ENCODE results near the gene SLC44A1.

Gene SLC44A1

DNA sequence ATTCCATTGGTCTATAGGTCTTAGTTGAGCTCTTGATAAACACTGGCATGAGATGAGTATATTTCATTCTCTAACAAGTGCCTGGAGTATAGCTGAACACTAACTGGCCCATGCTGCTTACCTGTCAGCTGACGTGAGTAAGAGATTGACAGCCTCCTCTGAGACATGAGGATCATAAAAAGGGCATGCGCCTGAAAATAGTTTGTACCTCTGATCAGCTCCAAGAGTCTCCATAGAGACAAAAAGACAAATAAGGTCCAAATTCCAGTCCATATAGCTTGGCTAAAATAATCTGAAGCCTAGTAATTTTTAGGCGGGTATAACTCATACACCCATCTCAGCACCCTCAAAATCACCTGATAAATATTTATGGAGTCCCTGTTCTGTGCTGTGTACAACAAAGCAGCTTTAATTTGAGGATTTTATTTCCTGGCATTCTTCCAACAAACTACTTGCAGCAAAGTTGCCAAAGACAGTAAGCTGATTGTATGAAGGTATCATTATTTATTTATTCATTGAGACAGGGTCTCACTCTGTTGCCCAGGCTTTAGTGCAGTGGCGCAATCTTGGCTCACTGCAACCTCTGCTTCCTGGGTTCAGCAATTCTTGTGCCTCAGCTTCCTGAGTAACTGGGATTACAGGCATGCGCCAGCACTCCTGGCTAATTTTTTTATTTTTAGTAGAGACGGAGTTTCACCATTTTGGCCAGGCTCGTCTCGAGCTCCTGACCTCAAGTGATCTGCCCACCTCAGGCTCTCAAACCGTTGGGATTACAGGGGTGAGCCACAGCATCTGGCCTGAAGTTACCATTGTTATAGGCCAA is 187.2 kb downstream of the SLC44A1 start:
- no peak for DNase-seq (ENCODE audit: low read depth in 2 of 2)

DNA sequence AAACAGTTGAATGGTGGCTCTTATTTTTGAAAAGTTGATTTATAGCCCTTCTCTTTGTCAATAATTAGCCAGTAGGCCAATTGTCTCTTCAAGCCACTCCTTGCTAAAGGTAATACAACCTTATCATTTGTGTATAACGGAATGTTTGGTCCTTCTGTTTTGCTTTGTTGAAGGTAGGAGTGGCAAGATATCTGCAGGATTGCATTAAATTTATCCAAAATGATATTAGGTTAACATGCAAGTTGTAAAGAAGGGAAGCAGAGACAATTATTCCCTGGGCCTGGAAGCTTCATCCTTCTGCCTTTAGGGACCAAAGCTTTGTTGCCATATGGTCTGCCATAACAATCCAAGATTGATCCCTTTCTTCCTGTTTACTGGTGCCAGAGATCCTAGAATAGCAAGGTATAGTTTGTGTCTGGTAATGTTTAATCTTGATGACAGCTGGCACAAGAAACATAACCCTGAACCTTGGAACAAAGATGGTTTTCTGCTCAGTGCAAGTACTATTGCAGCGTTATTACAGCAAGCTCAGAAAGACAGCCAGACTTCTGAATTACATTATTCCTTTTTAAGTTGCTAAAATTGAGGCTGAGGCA is 187.9 kb downstream of the SLC44A1 start:
- DNase-seq (ENCODE audit: low read depth in 2 of 2), result no peak

DNA sequence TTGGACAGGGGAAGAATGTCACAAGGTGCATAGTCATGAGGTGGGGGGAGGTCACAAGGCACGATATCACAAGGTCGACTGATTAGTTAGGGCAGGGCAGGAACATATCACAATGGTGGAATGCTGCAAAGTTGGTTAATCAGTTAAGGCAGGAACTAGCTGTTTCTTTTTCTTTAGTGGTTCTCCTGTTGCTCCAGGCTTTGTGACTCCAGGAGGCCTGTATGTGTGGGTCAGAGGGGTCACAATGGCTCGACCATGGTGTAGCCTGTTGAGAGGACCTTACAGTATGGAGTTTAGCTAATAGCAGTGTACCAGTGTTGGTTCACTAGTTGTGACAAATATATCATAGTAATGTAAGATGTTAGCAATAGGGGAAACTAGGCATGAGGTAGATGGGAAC is 191.0 kb downstream of the SLC44A1 start:
- no peak for DNase-seq (ENCODE audit: low read depth in 2 of 2)

DNA sequence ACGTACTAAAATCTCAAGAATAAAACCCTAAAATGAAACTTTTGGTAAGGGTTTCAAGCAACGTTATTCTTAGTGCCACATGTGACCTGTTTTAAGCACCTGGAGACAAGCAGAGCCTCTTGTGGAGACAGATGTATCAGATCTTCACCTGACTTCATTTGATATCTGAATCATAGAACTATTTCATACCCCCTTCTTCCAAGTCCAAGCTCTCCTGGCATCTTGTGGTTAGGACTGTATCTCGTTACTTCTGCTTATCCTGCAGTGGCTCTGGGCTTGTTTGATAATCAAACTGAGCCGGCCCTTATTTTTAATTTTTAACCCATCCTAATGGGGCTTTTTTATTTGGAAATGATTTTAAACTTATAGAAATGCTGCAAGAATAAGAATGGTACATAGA is 192.3 kb downstream of the SLC44A1 start:
- DNase-seq (ENCODE audit: low read depth in 2 of 2), result no peak

DNA sequence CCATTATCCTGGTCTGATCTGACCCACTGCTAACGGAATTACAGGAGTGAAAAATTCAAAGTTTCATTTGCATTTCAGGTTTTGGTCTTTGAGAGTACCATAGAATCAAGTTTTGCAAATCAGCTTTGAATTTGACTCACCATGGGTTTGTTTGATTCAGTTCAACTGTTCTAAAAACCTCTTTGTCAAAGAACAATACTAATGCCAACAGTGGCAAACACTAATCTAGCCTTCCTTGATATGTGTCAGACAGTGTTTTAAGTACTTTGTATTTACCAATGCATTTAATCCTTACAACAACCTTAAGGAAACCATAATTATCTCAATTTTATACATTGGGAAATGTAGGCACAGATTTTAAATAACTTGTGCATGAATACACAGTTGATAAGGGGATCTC is 193.3 kb downstream of the SLC44A1 start:
- no peak for DNase-seq (ENCODE audit: low read depth in 2 of 2)

DNA sequence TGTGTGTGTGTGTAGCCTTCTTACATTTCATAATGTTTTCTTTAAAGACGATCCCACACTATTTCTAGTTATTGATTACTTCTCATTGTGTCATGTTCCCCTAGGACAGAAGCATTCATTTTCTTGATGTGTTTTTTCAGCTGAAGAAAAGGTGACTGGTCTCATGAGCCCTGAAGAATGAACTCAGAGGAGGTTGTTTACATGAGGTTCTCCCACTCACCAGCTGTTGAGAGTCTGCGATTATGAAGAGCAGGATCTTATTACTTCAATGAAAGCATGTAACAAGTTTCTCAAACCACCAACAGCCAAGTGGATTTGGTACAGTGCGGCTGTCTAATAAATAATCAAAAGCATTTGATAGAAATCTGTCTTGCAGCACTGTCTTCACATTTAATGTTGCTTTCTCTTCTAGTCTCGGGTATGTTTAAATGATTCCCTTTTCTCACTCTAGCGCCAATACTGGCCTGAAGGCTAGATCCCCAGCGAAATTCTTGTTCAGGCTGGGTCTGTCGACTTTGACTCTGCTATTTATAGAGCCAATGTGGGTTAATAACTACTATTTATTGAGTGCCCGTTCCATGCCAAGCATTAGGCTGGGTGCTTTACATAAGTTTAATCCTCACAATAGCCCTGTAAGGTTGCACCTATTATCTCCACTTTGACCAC is 193.8 kb downstream of the SLC44A1 start:
- no peak for DNase-seq (ENCODE audit: low read depth in 2 of 2)

DNA sequence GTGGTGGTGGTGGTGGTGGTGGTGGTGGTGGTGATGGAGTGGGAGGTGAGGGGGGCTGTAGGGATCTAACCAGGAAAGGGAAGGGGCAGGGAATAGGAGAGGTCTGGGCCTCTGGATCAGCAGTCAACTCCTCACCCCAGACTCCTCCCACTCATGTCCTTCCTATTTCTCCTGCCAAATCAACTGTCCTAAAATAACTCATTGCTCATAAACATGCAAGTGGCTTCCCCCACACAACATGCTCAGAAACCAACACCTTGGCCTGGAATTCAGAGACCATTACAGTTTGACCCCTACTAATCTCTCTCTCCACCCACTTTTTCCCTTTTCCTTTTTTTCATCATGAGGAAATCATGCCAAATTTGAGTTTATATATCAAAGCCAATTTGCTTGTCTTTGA is 195.0 kb downstream of the SLC44A1 start:
- no peak for DNase-seq (ENCODE audit: low read depth in 2 of 2)

DNA sequence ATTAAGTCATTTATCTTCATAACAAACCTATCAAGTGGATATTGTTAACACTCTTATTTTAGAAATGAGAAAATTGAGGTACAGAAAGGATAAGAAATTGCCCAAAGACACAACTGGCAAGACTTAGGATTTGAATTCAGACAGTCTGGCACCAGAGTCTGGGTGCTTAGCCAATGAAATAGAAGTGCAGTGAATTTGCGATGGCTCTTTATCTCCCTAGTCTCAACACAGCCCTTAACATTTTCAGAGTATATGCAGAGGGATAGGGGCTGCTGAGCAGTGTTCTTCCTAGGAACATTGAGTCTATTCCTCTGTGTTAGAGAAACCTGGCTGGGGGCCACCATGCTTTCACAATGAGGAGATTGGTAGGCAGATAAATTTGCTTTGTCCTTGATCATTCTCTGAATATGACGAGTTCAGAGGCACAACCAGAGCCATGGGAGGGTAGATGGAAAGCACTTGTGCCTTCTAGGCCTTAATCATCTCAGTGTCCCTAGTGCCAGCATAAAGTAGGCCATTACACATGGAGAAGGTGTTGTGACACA is 197.2 kb downstream of the SLC44A1 start:
- no peak for DNase-seq (ENCODE audit: low read depth in 2 of 2)

DNA sequence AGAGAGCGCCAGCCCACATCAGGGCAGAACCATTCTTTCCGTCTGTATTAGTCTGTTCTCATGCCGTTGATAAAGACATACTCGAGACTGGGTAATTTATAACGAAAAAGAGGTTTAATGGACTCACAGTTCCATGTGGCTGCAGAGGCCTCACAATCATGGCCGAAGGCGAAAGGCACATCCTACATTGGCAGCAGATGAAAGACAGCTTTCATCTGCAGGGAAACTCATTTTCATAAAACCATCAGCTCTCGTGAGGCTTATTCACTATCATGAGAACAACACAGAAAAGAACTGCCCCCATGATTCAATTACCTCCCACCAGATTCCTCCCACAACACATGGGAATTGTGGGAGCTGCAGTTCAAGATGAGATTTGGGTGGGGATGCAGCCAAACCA is 198.7 kb downstream of the SLC44A1 start:
- no peak for DNase-seq (ENCODE audit: low read depth in 2 of 2)

DNA sequence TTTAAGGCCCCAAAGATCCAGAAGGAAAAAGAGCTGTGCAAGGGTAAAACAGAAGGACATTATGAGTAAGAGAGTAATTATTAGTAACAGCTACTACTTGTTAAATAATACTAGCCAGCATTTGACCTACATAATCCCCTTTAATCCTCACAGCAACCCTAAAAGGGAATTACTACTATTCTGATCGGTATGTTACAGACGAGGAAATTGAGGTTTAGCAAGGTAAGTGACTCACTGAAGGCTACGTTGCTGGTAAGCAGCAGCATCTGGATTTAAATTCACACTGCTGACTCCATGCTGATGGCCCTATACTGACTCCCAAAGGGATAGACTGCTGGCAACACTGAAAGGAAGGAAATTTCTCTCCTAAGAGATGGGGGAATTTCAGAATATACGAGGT is 199.7 kb downstream of the SLC44A1 start:
- DNase-seq (ENCODE audit: low read depth in 2 of 2), result no peak

DNA sequence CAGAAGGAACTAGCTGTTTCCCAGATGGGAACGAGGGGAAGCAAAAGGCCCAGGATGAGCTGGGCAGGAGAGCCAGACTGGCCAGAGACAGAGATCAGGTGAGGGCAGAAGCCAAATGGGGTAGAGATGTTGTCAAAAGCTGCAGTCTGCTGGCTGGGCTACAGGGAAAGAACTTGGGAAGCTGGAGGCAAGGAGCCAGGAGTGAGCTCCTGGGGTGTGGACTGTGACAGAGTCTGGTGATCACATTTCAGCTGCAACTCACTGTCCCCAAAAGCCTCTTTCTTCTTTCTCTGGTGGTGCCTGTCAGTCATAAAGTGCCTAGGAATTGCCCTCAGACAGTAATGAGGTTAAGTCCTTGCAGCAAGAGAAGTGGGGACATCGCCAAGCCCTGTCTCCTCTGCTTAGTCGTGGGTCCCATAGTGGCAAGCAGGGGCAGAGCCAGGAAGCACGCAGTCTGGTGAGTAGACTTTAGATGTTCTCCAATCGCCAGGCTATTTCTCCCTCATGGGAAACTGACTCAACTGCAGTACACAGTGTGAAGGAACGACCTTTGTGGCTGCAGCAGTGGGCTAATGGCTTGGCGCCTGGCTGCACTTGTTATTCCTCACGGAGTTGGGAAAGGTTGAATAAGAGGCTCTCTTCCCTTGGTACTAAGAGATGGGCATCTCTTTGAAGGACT is 200.9 kb downstream of the SLC44A1 start:
- DNase-seq (ENCODE audit: low read depth in 2 of 2), result no peak

DNA sequence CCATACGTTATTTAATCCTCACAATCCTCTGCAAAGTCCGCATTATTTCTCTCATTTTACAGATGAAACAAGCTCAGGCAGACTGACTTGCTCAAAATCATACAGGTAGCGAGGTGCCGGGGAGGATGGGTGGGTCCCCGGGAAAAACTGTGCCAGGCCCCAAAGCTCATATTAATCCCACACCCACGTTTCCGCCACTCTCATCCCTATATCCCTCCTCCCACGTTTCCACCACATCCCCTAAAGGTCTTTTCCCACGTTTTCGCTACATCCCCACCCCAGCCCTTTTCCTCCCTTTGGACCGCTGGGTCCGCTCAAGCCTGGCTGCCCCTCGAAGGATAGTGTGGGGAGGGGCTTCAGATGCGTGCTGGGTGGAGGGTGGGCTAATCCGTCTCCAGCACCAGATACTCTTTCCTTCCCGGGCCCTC is 202.9 kb downstream of the SLC44A1 start:
- no peak for DNase-seq (ENCODE audit: low read depth in 2 of 2)

DNA sequence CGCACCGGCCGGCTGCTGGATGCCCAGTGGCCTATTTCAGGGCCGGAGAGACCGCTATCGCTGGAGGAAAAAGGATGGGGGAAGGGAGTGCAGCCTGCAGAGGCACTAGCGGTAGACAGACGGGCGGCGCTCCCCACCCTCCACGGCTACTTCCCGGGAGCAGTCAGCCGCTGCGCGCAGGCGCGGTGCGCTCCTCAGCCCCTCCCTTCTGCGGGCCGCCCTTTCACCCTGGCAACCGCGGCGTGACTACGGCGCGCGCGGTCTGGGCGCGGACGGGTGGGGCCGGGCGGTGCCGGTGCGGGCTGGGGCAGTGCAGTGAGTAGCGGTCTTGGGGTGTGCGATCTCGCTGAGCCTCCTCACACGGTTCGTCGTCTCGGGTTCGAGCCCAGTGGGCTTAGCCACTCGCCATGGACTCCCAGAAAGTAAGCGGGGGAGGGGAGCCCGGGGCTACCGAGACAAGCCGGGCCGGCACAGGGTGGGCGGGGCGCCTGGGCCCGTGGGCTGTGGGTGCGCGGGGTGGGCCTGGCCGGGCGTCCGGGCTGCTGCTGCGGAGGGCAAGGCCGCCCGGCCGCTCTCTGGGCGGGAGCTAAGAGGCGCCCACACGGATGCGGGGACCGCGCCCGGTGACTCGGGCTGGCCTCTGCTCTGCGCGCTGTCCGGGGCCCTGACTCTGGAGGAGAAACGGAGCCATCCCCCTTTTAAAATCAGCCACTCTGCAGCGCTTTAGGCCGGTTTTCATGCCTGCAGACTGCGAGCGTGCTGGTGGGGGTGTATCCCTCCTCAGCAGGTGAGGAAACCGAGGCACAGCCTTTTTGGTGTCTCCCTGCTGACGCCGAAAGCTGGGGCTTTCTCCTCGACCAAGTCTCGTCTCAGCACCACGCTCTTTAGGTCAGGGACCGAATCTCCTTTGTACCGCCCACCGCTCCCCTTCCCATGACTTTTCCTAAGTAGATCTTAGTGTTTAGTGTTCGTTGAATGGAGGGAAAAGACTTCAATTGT is 203.7 kb downstream of the SLC44A1 start, which contains the start of gene FSD1L:
Gene FSD1L, plus strand, starts transcription at position 221 of the 999 bp plus-strand sequence. Its CDS starts 187 bp downstream, at position 408.
- peak; percentile 73 to 81 for DNase-seq (ENCODE audit: low read depth in 2 of 2)

DNA sequence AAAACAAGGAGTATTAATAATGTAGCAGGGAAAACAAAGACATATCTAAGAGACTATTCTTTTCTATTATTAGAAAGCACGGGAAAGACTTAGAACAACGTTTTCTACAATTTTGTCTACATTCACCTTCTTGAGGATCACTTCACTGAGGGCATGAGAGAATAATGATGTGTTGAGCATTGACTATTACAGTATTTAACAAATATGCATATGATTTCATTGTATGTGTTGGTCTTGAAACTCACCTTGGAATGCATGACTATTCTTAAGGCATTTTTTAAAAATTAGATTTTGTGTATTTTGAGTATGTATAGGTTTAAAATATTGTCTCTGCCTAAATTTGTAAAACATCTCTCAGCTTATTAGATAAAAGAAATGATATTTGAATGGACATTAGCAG is 204.6 kb downstream of the SLC44A1 start:
- no peak for DNase-seq (ENCODE audit: low read depth in 2 of 2)

DNA sequence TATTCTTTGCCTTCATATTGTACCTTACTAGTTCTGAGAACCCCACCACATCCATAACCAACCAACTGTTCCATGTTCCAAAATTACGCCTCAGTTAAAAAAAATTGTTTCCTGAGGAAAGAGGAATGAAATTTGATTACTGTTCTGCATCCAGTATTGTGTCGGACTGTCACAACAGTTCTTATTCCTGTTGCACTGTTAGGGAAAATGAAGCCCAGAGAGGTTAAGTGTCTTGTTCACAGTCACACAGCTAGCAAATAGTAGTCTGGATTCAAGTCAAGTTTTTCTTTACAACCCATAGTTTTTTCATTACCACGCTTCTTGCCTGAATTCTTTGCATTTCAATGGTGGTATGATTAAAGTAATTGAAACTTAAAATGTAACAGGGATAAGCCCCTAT is 207.7 kb downstream of the SLC44A1 start:
- DNase-seq (ENCODE audit: low read depth in 2 of 2), result no peak

DNA sequence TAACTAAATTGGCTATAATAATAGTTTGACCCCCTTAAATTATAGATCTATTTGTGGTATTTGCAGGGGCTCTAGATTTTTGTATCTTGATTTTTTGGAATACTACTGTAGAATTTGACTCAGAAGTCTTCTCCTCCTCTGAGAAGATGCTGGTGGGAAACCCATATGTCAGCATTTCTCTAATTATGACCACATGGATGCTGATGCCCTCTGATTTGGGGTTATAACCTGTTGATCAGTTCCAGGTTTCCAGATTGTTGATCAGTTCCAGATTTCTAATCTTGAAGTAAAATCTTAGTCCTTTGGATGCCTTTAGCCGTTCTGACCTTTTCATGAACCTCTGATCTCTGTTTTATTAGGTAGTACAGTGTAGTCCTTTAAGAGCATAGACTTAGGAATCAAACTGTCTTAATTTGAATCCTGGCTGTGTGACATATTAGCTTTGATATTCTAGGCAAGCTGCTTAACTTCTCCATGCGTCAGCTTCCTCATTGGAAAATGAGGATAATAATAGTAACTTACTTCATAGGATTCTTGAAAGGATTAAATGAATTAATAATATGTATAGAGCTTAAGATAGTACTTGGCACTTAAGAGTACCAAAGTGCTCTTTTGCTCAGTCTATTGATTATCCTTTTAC is 211.5 kb downstream of the SLC44A1 start:
- no peak for DNase-seq (ENCODE audit: low read depth in 2 of 2)

DNA sequence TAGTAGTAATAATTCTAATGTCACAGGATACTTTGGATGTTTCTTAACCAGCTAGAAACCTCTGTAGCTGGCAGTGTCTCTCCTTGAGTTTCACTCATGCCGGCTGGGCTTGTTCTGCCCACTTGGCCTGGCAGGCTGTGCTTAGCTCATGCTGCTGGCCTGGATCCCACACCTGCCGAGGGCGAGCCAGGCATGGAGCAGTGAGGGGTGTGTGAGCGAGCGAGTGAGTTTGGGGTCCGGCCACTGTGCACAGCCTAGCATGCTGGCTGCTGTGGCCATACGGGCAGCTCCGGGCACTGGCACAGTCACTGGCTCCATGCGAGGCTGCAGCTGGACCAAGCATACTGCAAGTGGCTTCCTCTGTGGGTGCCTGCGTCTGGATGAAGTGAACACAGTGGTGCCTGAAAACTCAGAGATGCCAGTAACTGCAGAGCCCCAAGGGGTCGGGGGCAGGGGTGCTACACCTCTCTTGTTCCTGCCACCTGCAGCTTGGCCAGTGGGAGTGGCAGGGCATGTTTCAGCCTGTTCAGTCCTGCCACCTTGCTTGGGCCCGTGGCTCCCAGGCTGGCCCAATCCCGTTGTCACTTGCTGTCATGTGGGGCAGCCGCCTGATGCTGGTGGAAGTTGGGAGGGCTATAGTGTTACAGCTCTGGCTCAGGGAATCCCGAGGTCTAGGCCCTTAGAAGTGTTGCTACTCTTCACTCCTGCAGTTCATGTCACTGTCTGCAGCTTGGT is 213.3 kb downstream of the SLC44A1 start:
- no peak for DNase-seq (ENCODE audit: low read depth in 2 of 2)

DNA sequence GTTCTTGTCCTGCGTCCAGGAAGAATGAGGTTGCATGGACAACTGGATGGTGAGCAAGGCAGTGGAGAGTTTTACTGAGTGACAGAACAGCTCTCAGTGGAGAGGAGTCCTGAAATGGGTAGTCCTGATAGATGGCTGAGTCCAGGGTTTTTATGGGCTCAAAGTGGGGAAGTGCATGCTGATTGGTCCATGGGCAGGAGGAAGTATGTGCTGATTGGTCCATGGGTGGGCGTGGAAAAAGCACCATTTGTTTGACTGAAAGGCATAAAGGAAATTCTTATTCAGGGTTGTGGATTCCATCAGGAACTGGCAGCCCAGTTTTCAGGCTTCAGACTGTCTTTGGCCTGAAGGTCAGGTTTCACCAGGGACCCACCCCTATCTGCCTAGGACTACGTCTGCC is 214.0 kb downstream of the SLC44A1 start:
- no peak for DNase-seq (ENCODE audit: low read depth in 2 of 2)

DNA sequence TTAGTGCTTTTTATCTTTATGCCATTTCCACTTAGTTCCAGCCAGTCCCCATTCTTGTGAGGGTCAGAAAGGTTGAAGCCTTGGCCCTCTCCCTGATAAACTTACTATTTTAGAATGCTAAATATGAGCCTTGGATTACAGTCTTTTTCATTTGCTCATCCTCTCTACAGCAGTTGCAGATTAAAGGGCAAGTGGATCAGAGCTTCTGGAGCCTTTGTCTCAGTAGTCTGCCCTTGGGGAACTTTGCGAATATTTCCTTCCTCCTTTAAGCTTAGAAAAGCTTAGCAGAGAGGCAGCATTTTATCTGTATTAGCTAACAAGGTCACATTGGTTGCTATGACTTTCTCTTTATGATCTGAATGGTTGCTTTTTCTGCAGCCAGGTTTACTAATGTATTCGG is 214.9 kb downstream of the SLC44A1 start:
- DNase-seq (ENCODE audit: low read depth in 2 of 2), result no peak

Data from stimulated activated CD4-positive, alpha-beta T cell treated with anti-CD3 and anti-CD28 coated beads, Interleukin-4, amount 100 ng/mL, for 48 hours (primary cell).